HG03045 (cell line): ENCODE measurements around the gene HOXB8.

Experiments
- ATAC-seq: cut with Tn5 transposase; IDR thresholded peaks from one replicate; pipeline ENCODE4 v1.9.1; 2021; ENCODE audit warnings: mild to moderate bottlenecking, moderate library complexity; ENCODE audit not compliant: unreplicated experiment

The HOXB8 gene

GRCh38 chr17:48611213-48611612 is 3.9 kb downstream of the HOXB8 start:
- no peak for ATAC-seq

- no peak for ATAC-seq
These were observed 4.5 kb downstream of the HOXB8 start, which contains the start of gene HOXB7 for GRCh38 chr17:48610282-48611211. Gene HOXB7, minus strand, starts transcription at chr17:48611017. Its CDS starts 99 bp downstream, at chr17:48610918.

DNA sequence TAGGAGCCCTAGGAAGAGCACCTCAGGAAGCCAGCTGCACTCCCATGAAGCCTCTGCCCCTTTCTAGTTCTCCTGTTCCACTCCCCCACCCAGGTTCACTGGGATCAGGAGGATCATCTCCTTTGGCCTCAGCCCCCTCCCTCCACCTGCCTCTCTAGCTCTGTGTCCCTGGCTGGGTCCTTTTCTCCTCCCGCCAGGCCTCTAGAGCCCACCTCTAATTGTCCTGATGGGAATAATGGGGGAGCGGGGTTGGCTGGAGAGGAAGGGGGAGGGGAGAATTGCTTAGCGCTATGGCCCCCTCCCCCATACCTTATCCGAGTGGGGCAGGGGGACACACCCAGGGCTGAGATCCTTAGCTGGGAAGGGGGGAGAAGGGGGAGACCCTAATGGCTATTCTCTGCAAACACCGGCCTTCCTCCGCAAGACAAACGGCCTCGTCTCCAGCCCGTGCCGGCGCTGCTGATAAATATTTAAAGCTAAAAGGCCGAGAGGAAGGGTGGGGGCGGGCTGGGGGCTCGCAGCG is 5.3 kb downstream of the HOXB8 start:
- no peak for ATAC-seq

- no peak for ATAC-seq
These were observed 6.1 kb downstream of the HOXB8 start for GRCh38 chr17:48609033-48609432.

DNA sequence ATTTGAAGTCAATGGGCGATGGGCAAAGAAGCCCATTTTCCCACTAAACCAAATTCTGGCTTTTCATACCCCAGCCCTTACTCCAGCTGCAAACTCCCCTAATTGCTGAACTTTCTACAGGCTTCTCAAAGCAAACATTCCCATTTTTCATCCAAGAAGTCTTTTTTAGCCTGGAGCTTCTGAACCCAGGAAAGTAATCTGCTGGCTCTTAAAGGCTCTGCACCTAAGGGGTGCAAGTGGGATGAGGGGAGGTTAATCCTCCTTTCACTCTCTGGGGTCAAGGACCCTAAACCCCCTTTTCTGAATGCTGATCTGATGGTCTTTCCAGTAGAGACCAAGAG is 6.6 kb downstream of the HOXB8 start:
- no peak for ATAC-seq

- no peak for ATAC-seq
These were observed 8.0 kb downstream of the HOXB8 start for GRCh38 chr17:48606892-48607614.

GRCh38 chr17:48605991-48606891 is 8.9 kb downstream of the HOXB8 start:
- no peak for ATAC-seq

- ATAC-seq: no peak
These were observed 9.6 kb downstream of the HOXB8 start for GRCh38 chr17:48605409-48605919.

GRCh38 chr17:48604770-48605329 is 10.2 kb downstream of the HOXB8 start, which contains the start of gene HOXB6:
Gene HOXB6, minus strand, starts transcription at chr17:48604986. Its CDS starts 6,836 bp downstream, at chr17:48598150.
- ATAC-seq: no peak

DNA sequence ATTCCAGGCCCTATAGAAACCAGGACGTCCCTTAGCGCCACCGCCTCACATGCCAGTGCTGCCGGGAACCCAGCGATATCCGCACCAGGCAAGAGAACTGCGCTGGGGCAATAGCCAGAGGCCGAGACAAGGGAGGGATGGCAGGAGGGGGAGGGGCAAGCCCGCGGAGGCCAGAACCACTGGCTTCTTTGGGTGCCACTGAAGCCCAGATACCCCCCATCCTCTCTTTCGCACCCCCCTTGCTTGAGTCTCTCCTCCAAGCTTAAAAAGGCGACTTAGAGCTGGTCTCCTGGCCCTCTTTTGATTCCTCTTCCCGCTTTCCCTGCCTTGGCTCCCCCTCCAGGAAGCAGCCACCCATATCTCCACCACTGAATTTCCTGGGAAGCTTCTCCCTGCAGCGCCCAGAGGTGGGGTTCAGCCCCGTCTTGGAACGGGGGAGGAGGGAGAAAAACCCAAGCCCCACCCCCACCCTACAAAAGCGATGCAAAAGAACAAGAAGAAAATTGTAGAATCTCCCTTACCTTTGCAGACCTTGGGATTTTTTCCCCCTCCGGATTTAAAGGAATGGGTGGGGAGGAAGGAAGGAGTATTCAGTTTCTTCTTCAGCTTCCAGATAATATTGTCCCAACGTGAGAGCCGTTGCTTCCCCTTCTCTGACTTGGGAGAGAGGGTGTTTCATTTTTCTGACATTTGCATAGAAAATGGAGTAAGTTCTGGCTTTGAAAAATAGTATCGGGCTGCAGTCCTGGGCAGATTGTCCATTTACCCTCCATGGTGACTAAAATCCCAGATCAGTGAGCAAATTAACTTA is 10.9 kb downstream of the HOXB8 start:
- ATAC-seq: no peak

DNA sequence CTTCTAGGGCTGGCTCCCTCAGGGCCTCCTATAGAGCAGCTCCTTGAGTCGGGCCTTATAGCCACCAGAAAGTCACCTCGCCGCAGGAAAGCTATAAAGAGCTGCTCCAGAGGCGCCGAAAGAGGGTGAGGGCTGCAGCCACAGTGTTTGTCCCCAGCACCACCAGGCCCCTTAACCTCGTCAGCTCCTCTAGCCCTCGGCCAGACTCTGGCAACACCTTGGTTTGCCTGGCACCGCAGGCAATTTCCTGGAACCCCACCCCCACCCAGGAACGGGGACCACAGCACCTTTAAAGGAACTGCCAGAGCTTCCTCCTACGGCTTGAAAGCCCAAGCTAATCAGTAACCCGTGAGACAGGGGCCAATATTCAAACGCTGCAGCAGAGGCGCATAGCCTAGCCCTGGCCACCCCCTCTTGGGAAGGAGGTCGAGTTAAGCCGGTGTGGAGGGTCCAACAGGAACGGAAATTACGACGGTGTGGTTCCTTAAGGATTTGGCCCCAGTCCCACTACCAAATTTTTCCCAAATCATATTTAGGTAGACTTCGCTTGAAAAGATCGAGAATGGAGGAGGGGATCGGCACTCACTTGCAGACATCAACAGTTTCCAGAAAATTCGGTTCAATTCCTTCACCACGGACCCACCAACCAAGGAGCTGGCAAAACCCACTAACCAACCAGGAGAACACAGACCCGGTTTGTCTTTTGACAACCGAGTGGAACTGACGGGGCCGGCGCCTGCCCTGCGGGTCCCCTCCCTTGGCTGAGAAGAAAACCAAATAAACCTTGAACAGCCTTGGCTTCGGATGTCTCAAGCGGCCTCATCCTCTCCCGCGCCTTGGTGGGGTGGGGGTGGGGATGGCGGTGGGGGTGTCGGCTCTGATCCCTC is 13.3 kb downstream of the HOXB8 start:
- no peak for ATAC-seq

DNA sequence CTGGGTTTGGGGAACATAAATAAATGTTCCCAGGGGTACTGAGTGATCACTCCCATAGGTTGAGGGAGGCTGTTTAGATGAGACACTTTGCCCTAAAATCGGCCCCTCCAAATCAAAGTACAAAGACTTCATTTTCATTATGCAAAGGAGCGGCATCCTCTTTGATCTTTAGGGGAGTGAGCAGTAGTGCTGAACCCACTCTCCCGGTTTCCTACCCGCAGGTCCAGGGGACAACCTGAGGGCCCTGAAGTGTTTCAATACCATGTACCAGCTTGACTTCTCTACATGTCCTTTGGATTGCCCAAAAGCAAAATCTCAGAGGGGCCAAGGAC is 13.9 kb downstream of the HOXB8 start:
- no peak for ATAC-seq

GRCh38 chr17:48600244-48601098 is 14.6 kb downstream of the HOXB8 start:
- ATAC-seq: no peak

DNA sequence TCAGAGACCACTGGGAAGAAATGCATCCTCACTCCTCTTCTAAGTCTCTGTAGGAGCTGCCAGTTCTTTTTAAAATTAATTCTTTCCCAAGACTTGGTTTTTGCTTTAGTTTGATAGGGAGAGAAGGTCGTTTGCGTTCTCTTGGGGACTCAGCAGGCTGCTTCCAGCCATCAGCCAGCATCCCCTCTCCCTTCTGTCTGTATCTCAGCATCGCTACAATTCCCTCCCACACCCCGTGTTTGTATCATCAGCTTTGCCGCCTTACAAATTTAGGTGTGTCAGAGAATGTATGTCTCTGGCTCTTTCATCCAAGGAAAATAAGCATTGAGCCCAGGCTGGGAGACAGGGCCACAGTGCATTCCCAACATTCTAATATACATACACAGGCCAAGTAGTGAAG is 15.7 kb downstream of the HOXB8 start:
- ATAC-seq: no peak

GRCh38 chr17:48598736-48599135 is 16.4 kb downstream of the HOXB8 start:
- ATAC-seq: no peak

GRCh38 chr17:48597778-48598631 is 17.1 kb downstream of the HOXB8 start:
- ATAC-seq: no peak

GRCh38 chr17:48597528-48597777 is 17.6 kb downstream of the HOXB8 start:
- no peak for ATAC-seq
